Chondrocyte (in vitro differentiated cells): ENCODE data around the gene JPH3. TPM values are rescaled to one million over a fixed set of nuclear protein-coding genes. Genes with fewer than 3 reads are reported as not detected.

Source experiments
- DNase-seq: peaks from one replicate; pipeline ENCODE4 v3.0.0; 2021; ENCODE audit warnings: mixed read lengths, low spot score
- H3K27ac Mint-ChIP-seq: one replicate; pipeline ENCODE4 v1.8.0; 2021; ENCODE audit warnings: mild to moderate bottlenecking, moderate library complexity, mixed read lengths; ENCODE audit not compliant: unreplicated experiment
- H3K27me3 Mint-ChIP-seq: 2 replicates; pipeline ENCODE4 v1.8.0; 2021; ENCODE audit warnings: low read depth, mixed read lengths
- H3K36me3 Mint-ChIP-seq: 2 replicates; pipeline ENCODE4 v1.8.0; 2021; ENCODE audit warnings: low read depth, mixed read lengths
- H3K4me1 Mint-ChIP-seq: 2 replicates; pipeline ENCODE4 v1.8.0; 2021; ENCODE audit warnings: low read depth, mild to moderate bottlenecking, mixed read lengths
- H3K4me3 Mint-ChIP-seq: one replicate; pipeline ENCODE4 v1.8.0; 2021; ENCODE audit warnings: mild to moderate bottlenecking, moderate library complexity, mixed read lengths; ENCODE audit not compliant: unreplicated experiment
- H3K9me3 Mint-ChIP-seq: 2 replicates; pipeline ENCODE4 v1.8.0; 2021; ENCODE audit warnings: low read depth, mixed read lengths
- CTCF ChIP-seq: fragments of 200-600 bp; sonication (generic); IDR thresholded peaks from 2 replicates; pipeline ENCODE4 v1.5.0; 2021; ENCODE audit warnings: antibody characterized with exemption, mild to moderate bottlenecking, moderate library complexity
- total RNA-seq: library from RNA; stranded (reverse); gene quantifications from 3 replicates; pipeline ENCODE4 v1.2.1, GENCODE V29; 2021

Gene JPH3
- total RNA-seq, 1 donor from 2014 or later = 1.2 TPM

GRCh38 chr16:87656328-87656727 lies 54.0 kb downstream of the JPH3 start:
- H3K27ac Mint-ChIP-seq = no peak overlapping the region
- H3K4me1 Mint-ChIP-seq = no peaks in the 10 kb centered on the region
- no peaks in the 10 kb centered on the region for H3K36me3 Mint-ChIP-seq
- DNase-seq = no peak
- TF ChIP-seq CTCF = no peak
- no peak overlapping the region for H3K4me3 Mint-ChIP-seq
- H3K27me3 Mint-ChIP-seq = peaks cover 45% of the 10 kb centered on the region
- peaks cover 7% of the 10 kb centered on the region for H3K9me3 Mint-ChIP-seq

- no peak overlapping the region for H3K4me3 Mint-ChIP-seq
- H3K4me1 Mint-ChIP-seq = no peaks in the 10 kb centered on the region
- no peaks in the 10 kb centered on the region for H3K36me3 Mint-ChIP-seq
- no peak overlapping the region for H3K27ac Mint-ChIP-seq
- DNase-seq = no peak
- H3K9me3 Mint-ChIP-seq = peaks cover 7% of the 10 kb centered on the region
- no peak for TF ChIP-seq CTCF
- H3K27me3 Mint-ChIP-seq = peaks cover 40% of the 10 kb centered on the region
Observed at GRCh38 chr16:87657621-87658192, 55.4 kb downstream of the JPH3 start.

- no peaks in the 10 kb centered on the region for H3K36me3 Mint-ChIP-seq
- no peak for TF ChIP-seq CTCF
- no peak overlapping the region for H3K27ac Mint-ChIP-seq
- H3K27me3 Mint-ChIP-seq = peaks cover 42% of the 10 kb centered on the region
- DNase-seq = no peak
- peaks cover 7% of the 10 kb centered on the region for H3K9me3 Mint-ChIP-seq
- no peak overlapping the region for H3K4me3 Mint-ChIP-seq
- H3K4me1 Mint-ChIP-seq = no peaks in the 10 kb centered on the region
Observed at GRCh38 chr16:87658564-87659225, 56.4 kb downstream of the JPH3 start.

- H3K4me3 Mint-ChIP-seq = no peak overlapping the region
- peaks cover 7% of the 10 kb centered on the region for H3K9me3 Mint-ChIP-seq
- no peak for TF ChIP-seq CTCF
- H3K36me3 Mint-ChIP-seq = no peaks in the 10 kb centered on the region
- H3K27me3 Mint-ChIP-seq = peaks cover 29% of the 10 kb centered on the region
- no peak for DNase-seq
- H3K4me1 Mint-ChIP-seq = no peaks in the 10 kb centered on the region
- H3K27ac Mint-ChIP-seq = no peak overlapping the region
Observed at GRCh38 chr16:87661561-87661960, 59.3 kb downstream of the JPH3 start.

GRCh38 chr16:87662254-87663204 lies 60.2 kb downstream of the JPH3 start:
- Mint-ChIP-seq H3K27ac (no peak overlapping the region), H3K36me3 (no peaks in the 10 kb centered on the region), H3K27me3 (peaks cover 27% of the 10 kb centered on the region), H3K9me3 (peaks cover 2% of the 10 kb centered on the region), H3K4me1 (no peaks in the 10 kb centered on the region), H3K4me3 (no peak overlapping the region)
- DNase-seq = no peak
- TF ChIP-seq CTCF = no peak
